Hepatocyte (in vitro differentiated cells): Measurements from ENCODE around the gene RBM48. TPM values are rescaled to one million over a fixed set of nuclear protein-coding genes. Genes with fewer than 3 reads are reported as not detected.

ENCODE experiments used
- DNase-seq: peaks from one replicate; pipeline ENCODE4 v3.0.0-alpha.2; 2016; ENCODE audit warnings: low spot score
- H2AFZ ChIP-seq: fragments of 200-600 bp; sonication (generic); 2 replicates; pipeline ENCODE4 v1.6.0; 2016; ENCODE audit warnings: antibody characterized with exemption, mild to moderate bottlenecking
- H3K27ac ChIP-seq: fragments of 200-600 bp; sonication (generic); 2 replicates; pipeline ENCODE4 v1.5.1; 2016; ENCODE audit warnings: mild to moderate bottlenecking
- H3K27me3 ChIP-seq: fragments of 200-600 bp; sonication (generic); 2 replicates; pipeline ENCODE4 v1.6.1; 2016
- H3K36me3 ChIP-seq: fragments of 200-600 bp; sonication (generic); replicated peaks from 2 replicates; pipeline ENCODE4 v1.5.1; 2016; ENCODE audit warnings: low read depth; ENCODE audit not compliant: insufficient read depth
- H3K4me1 ChIP-seq: fragments of 200-600 bp; sonication (generic); 2 replicates; pipeline ENCODE4 v1.5.1; 2016; ENCODE audit warnings: mild to moderate bottlenecking, moderate library complexity; ENCODE audit not compliant: insufficient read depth
- H3K4me2 ChIP-seq: fragments of 200-600 bp; sonication (generic); 2 replicates; pipeline ENCODE4 v1.6.0; 2016
- H3K4me3 ChIP-seq: fragments of 200-600 bp; sonication (generic); 2 replicates; pipeline ENCODE4 v1.5.1; 2016; ENCODE audit warnings: mild to moderate bottlenecking
- H3K79me2 ChIP-seq: fragments of 200-600 bp; sonication (generic); 2 replicates; pipeline ENCODE4 v1.6.0; 2017; ENCODE audit warnings: mild to moderate bottlenecking
- H3K9me2 ChIP-seq: fragments of 200-600 bp; sonication (generic); replicated peaks from 2 replicates; pipeline ENCODE4 v1.6.0; 2017; ENCODE audit warnings: mild to moderate bottlenecking; ENCODE audit not compliant: insufficient read depth
- H3K9me3 ChIP-seq: fragments of 200-600 bp; sonication (generic); 2 replicates; pipeline ENCODE4 v1.5.1; 2016; ENCODE audit warnings: low read depth, mild to moderate bottlenecking
- H4K20me1 ChIP-seq: fragments of 200-600 bp; sonication (generic); 2 replicates; pipeline ENCODE4 v1.6.0; 2016; ENCODE audit warnings: mild to moderate bottlenecking; ENCODE audit not compliant: insufficient read depth, poor library complexity, severe bottlenecking
- EZH2 ChIP-seq: fragments of 200-600 bp; sonication (generic); IDR thresholded peaks from 2 replicates; pipeline ENCODE4 v1.6.1; 2016; ENCODE audit warnings: antibody characterized with exemption, mild to moderate bottlenecking, borderline replicate concordance
- EZH2phosphoT487 ChIP-seq: fragments of 200-600 bp; sonication (generic); IDR thresholded peaks from one replicate; pipeline ENCODE4 v1.6.1; 2018; ENCODE audit warnings: antibody characterized with exemption, mild to moderate bottlenecking, low read depth, moderate library complexity; ENCODE audit not compliant: unreplicated experiment, severe bottlenecking
- WGBS: methylation state at CpG from one replicate; pipeline ENCODE4 v1.1.6; 2016; ENCODE audit warnings: low lambda C conversion rate; ENCODE audit errors: missing lambda C conversion rate; 5-methylcytosine and 5-hydroxymethylcytosine counted together
- polyA plus RNA-seq: library from polyadenylated mRNA; unstranded; fragments of >200 nt; fragmentation: Nextera tagmentation; extraction: Ambion mirVana; gene quantifications from 2 replicates; pipeline ENCODE4 v1.2.1, GENCODE V29; 2016
- total RNA-seq: library from RNA; depleted of rRNA; stranded (reverse); fragments of >200 nt; gene quantifications from 2 replicates; pipeline ENCODE4 v1.2.3, GENCODE V29; 2014
- TF ChIP-seq, protein P1 (sequence below): fragments of 200-600 bp; sonication (generic); IDR thresholded peaks from 2 replicates; pipeline ENCODE4 v1.5.1; 2016; ENCODE audit warnings: antibody characterized with exemption, mild to moderate bottlenecking; ENCODE audit not compliant: poor library complexity

RBM48 gene
- total and polyA plus RNA-seq, 2 experiments from 2014 or later = 8.4 to 15.7 TPM

DNA sequence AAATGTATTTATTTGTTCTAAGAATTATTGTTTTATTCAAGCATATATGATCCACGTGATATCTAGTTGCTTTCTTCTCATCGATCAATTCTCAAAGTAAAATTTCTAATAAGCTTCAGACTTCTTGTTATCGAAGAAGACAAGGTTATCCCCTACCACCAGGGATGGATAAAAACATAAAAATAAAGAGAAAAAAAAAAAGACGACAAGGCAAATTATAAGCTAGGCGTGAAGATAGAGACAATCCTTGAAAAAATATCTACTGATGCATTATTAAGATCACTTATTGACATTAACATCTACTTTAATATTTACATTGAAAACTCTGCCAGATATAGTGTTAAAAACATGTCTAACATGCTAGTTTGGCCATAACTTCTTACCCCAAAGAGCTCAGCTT, 19.6 kb upstream of the RBM48 start:
- H3K27me3 ChIP-seq = no peaks in the 10 kb centered on the region
- H3K9me2 ChIP-seq = no peaks in the 10 kb centered on the region
- H2AFZ ChIP-seq = no peak overlapping the region
- H3K4me3 ChIP-seq = no peak overlapping the region
- H3K4me2 ChIP-seq = no peak overlapping the region
- no peak for DNase-seq
- H3K9me3 ChIP-seq = no peaks in the 10 kb centered on the region
- H3K4me1 ChIP-seq = no peaks in the 10 kb centered on the region
- no peak overlapping the region for H3K27ac ChIP-seq
- H3K79me2 ChIP-seq = no peaks in the 10 kb centered on the region
- 96% methylated on average over 5 of the region's 5 CpGs for WGBS
- H3K36me3 ChIP-seq = no peaks in the 10 kb centered on the region
- no peaks in the 10 kb centered on the region for H4K20me1 ChIP-seq
- TF ChIP-seq EZH2phosphoT487 (no peak), EZH2 (no peak)
- TF ChIP-seq, protein P1, sequence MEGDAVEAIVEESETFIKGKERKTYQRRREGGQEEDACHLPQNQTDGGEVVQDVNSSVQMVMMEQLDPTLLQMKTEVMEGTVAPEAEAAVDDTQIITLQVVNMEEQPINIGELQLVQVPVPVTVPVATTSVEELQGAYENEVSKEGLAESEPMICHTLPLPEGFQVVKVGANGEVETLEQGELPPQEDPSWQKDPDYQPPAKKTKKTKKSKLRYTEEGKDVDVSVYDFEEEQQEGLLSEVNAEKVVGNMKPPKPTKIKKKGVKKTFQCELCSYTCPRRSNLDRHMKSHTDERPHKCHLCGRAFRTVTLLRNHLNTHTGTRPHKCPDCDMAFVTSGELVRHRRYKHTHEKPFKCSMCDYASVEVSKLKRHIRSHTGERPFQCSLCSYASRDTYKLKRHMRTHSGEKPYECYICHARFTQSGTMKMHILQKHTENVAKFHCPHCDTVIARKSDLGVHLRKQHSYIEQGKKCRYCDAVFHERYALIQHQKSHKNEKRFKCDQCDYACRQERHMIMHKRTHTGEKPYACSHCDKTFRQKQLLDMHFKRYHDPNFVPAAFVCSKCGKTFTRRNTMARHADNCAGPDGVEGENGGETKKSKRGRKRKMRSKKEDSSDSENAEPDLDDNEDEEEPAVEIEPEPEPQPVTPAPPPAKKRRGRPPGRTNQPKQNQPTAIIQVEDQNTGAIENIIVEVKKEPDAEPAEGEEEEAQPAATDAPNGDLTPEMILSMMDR = no peak

DNA sequence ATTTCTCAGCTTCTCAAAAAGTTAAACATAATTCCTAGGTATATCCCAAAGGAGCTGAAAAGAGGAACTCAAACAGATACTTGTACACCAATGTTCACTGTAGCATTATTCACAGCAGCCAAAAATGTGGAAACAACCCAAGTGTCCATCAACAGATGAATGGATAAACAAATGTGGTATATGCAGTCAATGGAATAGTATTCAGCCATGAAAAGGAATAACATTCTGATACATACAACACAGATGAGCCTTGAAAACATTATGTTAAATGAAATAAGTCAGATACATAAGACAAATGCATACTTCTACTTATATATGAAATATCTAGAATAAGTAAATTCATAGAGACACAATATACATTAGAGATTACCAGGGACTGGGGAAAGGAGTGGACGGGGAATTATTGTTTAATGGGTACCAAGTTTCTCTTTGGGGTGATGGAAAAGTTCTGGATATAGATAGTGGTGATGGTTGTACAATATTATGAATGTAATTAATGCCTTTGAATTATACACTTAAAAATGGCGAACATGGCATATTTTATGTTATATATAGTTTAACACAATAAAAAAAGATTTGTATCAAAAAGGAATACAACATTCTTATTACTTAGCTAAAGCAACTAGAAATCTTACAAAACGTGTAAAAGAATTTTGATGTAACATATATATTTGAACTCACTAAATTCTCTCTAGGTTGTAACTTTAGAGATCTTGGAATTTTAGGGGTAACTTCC, 15.3 kb upstream of the RBM48 start:
- H3K27me3 ChIP-seq = no peaks in the 10 kb centered on the region

DNA sequence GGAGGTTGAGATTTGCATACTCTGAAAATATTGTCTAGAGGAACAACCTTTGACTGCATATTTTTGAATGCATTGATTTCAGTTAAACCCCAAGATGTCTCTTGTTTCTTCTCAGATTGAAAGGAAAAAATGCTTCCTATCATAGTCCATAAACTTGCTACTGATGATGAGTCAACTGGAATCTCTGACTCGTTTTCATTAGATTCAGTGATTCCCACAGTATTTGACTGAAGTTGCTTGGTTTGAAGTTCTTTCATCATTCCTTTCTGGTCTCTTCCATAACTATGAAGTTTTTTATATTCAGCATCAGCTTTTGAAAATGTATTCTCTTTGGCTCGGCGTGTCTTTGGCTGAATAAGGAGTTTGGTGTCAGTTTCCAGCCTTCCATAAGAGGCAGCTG, 11.0 kb upstream of the RBM48 start:
- no peak overlapping the region for H3K4me2 ChIP-seq
- H3K9me3 ChIP-seq = no peaks in the 10 kb centered on the region
- no peaks in the 10 kb centered on the region for H3K4me1 ChIP-seq
- no peak overlapping the region for H3K4me3 ChIP-seq
- no peaks in the 10 kb centered on the region for H3K27me3 ChIP-seq
- WGBS = 92% methylated on average over 3 of the region's 3 CpGs
- no peaks in the 10 kb centered on the region for H3K9me2 ChIP-seq
- DNase-seq = no peak
- no peak overlapping the region for H3K27ac ChIP-seq
- no peaks in the 10 kb centered on the region for H4K20me1 ChIP-seq
- H2AFZ ChIP-seq = no peak overlapping the region
- TF ChIP-seq EZH2 (no peak), EZH2phosphoT487 (no peak)
- TF ChIP-seq, protein P1 = no peak
- H3K36me3 ChIP-seq = peaks cover 7% of the 10 kb centered on the region
- peaks cover 5% of the 10 kb centered on the region for H3K79me2 ChIP-seq

More for the DNA sequence above, 15.3 kb upstream of the RBM48 start:
- Histone ChIP-seq H3K27ac (no peak overlapping the region), H3K4me1 (no peaks in the 10 kb centered on the region), H3K4me2 (no peak overlapping the region), H2AFZ (no peak overlapping the region), H4K20me1 (no peaks in the 10 kb centered on the region), H3K4me3 (no peak overlapping the region), H3K36me3 (peaks cover 7% of the 10 kb centered on the region), H3K9me3 (no peaks in the 10 kb centered on the region), H3K79me2 (no peaks in the 10 kb centered on the region), H3K9me2 (no peaks in the 10 kb centered on the region)
- TF ChIP-seq, protein P1 = no peak
- no peak for TF ChIP-seq EZH2phosphoT487
- TF ChIP-seq EZH2 = no peak
- 63% methylated on average over 3 of the region's 3 CpGs for WGBS
- DNase-seq = no peak

DNA sequence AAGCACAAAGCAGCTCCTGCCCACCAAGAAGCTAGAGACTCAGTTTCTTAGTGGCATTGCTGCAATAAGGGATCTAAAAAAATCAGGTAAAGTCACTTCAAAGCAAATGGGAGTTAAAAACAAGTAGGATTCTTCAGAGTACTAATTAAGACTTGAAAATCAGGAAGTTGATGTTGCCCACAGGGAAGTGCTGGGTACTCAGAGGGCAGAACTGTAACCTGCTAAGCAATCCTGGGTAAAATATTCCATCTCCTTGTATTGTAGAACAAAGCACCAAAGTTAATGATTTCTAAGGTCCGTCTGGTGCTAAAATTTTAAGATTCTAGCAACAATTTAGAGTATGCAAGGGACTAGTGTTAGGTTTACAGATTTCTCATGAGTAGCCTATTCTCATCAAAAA, 8.6 kb upstream of the RBM48 start:
- WGBS = 80% methylated on average over 1 of the region's 1 CpG
- H2AFZ ChIP-seq = no peak overlapping the region
- no peak overlapping the region for H3K27ac ChIP-seq
- H3K4me1 ChIP-seq = no peaks in the 10 kb centered on the region
- H3K4me2 ChIP-seq = no peak overlapping the region
- TF ChIP-seq, protein P1 = no peak
- H3K4me3 ChIP-seq = no peak overlapping the region
- DNase-seq = no peak
- H3K36me3 ChIP-seq = peaks cover 7% of the 10 kb centered on the region
- H3K9me2 ChIP-seq = no peaks in the 10 kb centered on the region
- no peaks in the 10 kb centered on the region for H3K27me3 ChIP-seq
- H3K9me3 ChIP-seq = no peaks in the 10 kb centered on the region
- no peaks in the 10 kb centered on the region for H4K20me1 ChIP-seq
- peaks cover 23% of the 10 kb centered on the region for H3K79me2 ChIP-seq
